Type B pancreatic cell (in vitro differentiated cells): ENCODE data around the gene CDKAL1. TPM values are rescaled to one million over a fixed set of nuclear protein-coding genes. Genes with fewer than 3 reads are reported as not detected.

Source experiments
- DNase-seq: peaks from one replicate; pipeline ENCODE4 v3.0.0; 2021; ENCODE audit warnings: mixed read lengths; ENCODE audit not compliant: unreplicated experiment; ENCODE audit errors: extremely low spot score
- H3K27ac Mint-ChIP-seq: 2 replicates; pipeline ENCODE4 v1.8.0; 2021; ENCODE audit warnings: mild to moderate bottlenecking, mixed read lengths
- H3K27me3 Mint-ChIP-seq: 2 replicates; pipeline ENCODE4 v1.8.0; 2021; ENCODE audit warnings: mixed read lengths
- H3K36me3 Mint-ChIP-seq: 2 replicates; pipeline ENCODE4 v1.8.0; 2021; ENCODE audit warnings: mixed read lengths
- H3K4me1 Mint-ChIP-seq: one replicate; pipeline ENCODE4 v1.8.0; 2021; ENCODE audit warnings: mixed read lengths; ENCODE audit not compliant: unreplicated experiment
- H3K4me3 Mint-ChIP-seq: 2 replicates; pipeline ENCODE4 v1.8.0; 2021; ENCODE audit warnings: mild to moderate bottlenecking, mixed read lengths
- H3K9me3 Mint-ChIP-seq: 2 replicates; pipeline ENCODE4 v1.8.0; 2021; ENCODE audit warnings: mixed read lengths
- total RNA-seq: library from RNA; stranded (reverse); gene quantifications from 2 replicates; pipeline ENCODE4 v1.2.1, GENCODE V29; 2021; ENCODE audit warnings: low replicate concordance
- TF ChIP-seq, protein P1 (sequence below): fragments of 200-600 bp; sonication (generic); conservative IDR thresholded peaks from 2 replicates; pipeline ENCODE4 v1.5.0; 2021; ENCODE audit warnings: antibody characterized with exemption, mild to moderate bottlenecking

The CDKAL1 gene
- total RNA-seq, 1 donor from 2014 or later = 21.0 TPM

- peaks cover 32% of the 10 kb centered on the region for H3K4me1 Mint-ChIP-seq
- no peaks in the 10 kb centered on the region for H3K36me3 Mint-ChIP-seq
- TF ChIP-seq, protein P1, sequence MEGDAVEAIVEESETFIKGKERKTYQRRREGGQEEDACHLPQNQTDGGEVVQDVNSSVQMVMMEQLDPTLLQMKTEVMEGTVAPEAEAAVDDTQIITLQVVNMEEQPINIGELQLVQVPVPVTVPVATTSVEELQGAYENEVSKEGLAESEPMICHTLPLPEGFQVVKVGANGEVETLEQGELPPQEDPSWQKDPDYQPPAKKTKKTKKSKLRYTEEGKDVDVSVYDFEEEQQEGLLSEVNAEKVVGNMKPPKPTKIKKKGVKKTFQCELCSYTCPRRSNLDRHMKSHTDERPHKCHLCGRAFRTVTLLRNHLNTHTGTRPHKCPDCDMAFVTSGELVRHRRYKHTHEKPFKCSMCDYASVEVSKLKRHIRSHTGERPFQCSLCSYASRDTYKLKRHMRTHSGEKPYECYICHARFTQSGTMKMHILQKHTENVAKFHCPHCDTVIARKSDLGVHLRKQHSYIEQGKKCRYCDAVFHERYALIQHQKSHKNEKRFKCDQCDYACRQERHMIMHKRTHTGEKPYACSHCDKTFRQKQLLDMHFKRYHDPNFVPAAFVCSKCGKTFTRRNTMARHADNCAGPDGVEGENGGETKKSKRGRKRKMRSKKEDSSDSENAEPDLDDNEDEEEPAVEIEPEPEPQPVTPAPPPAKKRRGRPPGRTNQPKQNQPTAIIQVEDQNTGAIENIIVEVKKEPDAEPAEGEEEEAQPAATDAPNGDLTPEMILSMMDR = no peak
- no peak overlapping the region for H3K4me3 Mint-ChIP-seq
- H3K9me3 Mint-ChIP-seq = no peaks in the 10 kb centered on the region
- no peaks in the 10 kb centered on the region for H3K27me3 Mint-ChIP-seq
- no peak for DNase-seq
- H3K27ac Mint-ChIP-seq = no peak overlapping the region
Observed at GRCh38 chr6:20856681-20857288, 322.5 kb downstream of the CDKAL1 start.

- Mint-ChIP-seq H3K4me3 (no peak overlapping the region), H3K4me1 (peaks cover 21% of the 10 kb centered on the region), H3K9me3 (no peaks in the 10 kb centered on the region), H3K27me3 (no peaks in the 10 kb centered on the region), H3K36me3 (no peaks in the 10 kb centered on the region), H3K27ac (no peak overlapping the region)
- no peak for DNase-seq
- TF ChIP-seq, protein P1 = no peak
Observed at GRCh38 chr6:20861481-20861880, 327.2 kb downstream of the CDKAL1 start.

- Mint-ChIP-seq H3K36me3 (no peaks in the 10 kb centered on the region), H3K27me3 (no peaks in the 10 kb centered on the region), H3K4me3 (no peak overlapping the region), H3K27ac (no peak overlapping the region), H3K4me1 (peaks cover 35% of the 10 kb centered on the region), H3K9me3 (no peaks in the 10 kb centered on the region)
- DNase-seq = no peak
- TF ChIP-seq, protein P1 = no peak
Observed at GRCh38 chr6:20866036-20866435, 331.8 kb downstream of the CDKAL1 start.

DNA sequence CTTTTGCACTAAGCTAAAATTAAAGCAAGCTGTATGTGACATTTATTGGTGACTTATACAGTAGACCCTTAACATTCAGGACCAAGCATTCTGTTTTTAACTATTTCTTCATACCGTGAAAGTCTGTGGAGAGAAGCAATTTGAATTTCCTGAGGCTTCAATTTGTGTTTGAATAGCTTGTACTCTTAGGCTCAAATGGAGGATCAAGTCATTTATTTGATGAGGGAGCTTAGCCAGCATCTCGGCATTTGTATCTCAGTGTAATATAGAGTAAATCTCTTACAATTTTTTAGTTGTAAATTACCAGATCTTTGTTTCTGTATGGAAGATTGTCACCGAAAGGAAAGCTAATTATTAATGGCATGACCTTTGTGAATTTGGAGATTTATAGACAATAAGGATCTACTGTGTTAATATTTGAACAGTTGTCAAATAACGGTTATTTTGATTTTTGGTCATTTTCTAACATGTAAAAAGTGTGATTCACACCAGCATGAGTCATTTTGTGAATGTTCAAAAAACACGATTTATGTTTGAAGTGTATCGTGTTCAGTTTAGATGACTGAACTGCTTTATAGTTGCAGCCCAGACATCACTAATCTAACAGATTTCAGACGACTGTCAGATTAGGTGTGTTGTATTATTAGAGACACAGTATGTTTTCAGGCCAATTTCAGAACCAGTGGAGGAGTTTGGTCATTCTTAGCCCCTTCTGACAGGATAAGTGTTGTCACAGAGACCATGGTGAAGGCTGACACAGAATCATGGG lies 332.9 kb downstream of the CDKAL1 start:
- Mint-ChIP-seq H3K4me1 (peaks cover 34% of the 10 kb centered on the region), H3K9me3 (no peaks in the 10 kb centered on the region), H3K27me3 (no peaks in the 10 kb centered on the region), H3K4me3 (no peak overlapping the region), H3K27ac (no peak overlapping the region), H3K36me3 (no peaks in the 10 kb centered on the region)
- TF ChIP-seq, protein P1 = no peak
- no peak for DNase-seq

DNA sequence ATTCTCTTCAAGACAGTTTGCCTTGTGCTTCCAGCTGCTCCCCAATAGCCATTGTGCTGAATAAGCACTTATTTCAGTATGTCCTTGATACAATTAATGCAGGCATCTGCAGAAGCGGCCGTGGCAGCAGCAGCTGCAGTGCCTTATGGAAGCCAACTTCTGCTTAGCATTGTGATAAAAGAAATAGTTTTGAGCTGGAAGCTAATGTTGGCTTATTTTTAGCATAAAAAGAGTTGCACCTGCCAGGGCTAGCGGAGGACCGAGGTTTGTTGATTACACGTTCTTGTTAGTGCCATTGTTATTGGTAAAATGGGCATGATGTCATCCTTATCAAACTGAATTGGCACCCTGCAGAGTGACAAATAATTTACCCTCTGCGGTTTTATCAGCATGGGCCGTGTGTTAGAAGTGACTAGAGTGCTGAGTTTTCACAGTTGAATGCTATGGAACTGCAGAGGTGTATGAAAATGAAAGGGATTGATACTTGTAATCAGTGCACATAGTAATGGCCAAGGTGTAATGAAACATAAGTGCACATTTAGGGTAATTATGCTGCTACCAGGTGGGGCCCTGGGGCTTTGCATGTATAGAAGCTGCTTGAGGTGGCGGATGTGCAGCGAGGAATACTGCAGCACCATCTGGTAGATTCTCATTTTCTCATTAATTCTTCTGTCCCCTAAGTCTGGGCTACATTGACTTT lies 334.3 kb downstream of the CDKAL1 start:
- no peak for DNase-seq
- Mint-ChIP-seq H3K4me1 (peaks cover 34% of the 10 kb centered on the region), H3K27ac (no peak overlapping the region), H3K4me3 (no peak overlapping the region), H3K36me3 (no peaks in the 10 kb centered on the region), H3K27me3 (no peaks in the 10 kb centered on the region), H3K9me3 (no peaks in the 10 kb centered on the region)
- TF ChIP-seq, protein P1 = no peak
